Loucy (cell line): Measurements from ENCODE around the gene MRPL2.

ENCODE experiments used
- H2AFZ ChIP-seq: fragments of 200-600 bp; sonication (generic); 2 replicates; pipeline ENCODE4 v1.6.0; 2016; ENCODE audit warnings: antibody characterized with exemption, mild to moderate bottlenecking, low read length, moderate library complexity
- H3F3A ChIP-seq: fragments of 200-600 bp; 2 replicates; pipeline ENCODE4 v1.6.0; 2016; ENCODE audit warnings: antibody characterized with exemption, low read depth, mild to moderate bottlenecking
- H3K27me3 ChIP-seq: fragments of 200-600 bp; sonication (generic); 2 replicates; pipeline ENCODE4 v1.6.1; 2014; ENCODE audit warnings: low read length, mild to moderate bottlenecking; ENCODE audit not compliant: insufficient read depth, poor library complexity, severe bottlenecking
- H3K36me3 ChIP-seq: fragments of 200-600 bp; sonication (generic); 2 replicates; pipeline ENCODE4 v1.6.1; 2016; ENCODE audit warnings: low read length; ENCODE audit not compliant: insufficient read depth
- H3K4me1 ChIP-seq: fragments of 200-600 bp; sonication (generic); 2 replicates; pipeline ENCODE4 v1.5.1; 2014; ENCODE audit warnings: low read length, mild to moderate bottlenecking; ENCODE audit not compliant: insufficient read depth, poor library complexity, severe bottlenecking
- H3K4me2 ChIP-seq: fragments of 200-600 bp; sonication (generic); 2 replicates; pipeline ENCODE4 v1.6.0; 2014; ENCODE audit warnings: antibody characterized with exemption, low read length, low read depth, mild to moderate bottlenecking; ENCODE audit not compliant: poor library complexity, severe bottlenecking
- H3K4me3 ChIP-seq: fragments of 200-600 bp; sonication (generic); 2 replicates; pipeline ENCODE4 v1.5.1; 2014; ENCODE audit warnings: low read length, mild to moderate bottlenecking, mixed read lengths; ENCODE audit not compliant: poor library complexity, severe bottlenecking
- H3K79me2 ChIP-seq: fragments of 200-600 bp; sonication (generic); 2 replicates; pipeline ENCODE4 v1.6.1; 2014; ENCODE audit warnings: low read length; ENCODE audit not compliant: insufficient read depth
- H3K9ac ChIP-seq: fragments of 200-600 bp; sonication (generic); 2 replicates; pipeline ENCODE4 v1.6.0; 2014; ENCODE audit warnings: mild to moderate bottlenecking, low read depth, low read length, moderate library complexity; ENCODE audit not compliant: poor library complexity, severe bottlenecking
- H3K9me2 ChIP-seq: fragments of 200-600 bp; sonication (generic); replicated peaks from 2 replicates; pipeline ENCODE4 v1.6.1; 2016; ENCODE audit warnings: low read depth, low read length, mixed read lengths
- H3K9me3 ChIP-seq: fragments of 200-600 bp; sonication (generic); 2 replicates; pipeline ENCODE4 v1.6.1; 2014; ENCODE audit warnings: mild to moderate bottlenecking, antibody characterized with exemption, low read length, low read depth; ENCODE audit not compliant: insufficient read depth
- H4K20me1 ChIP-seq: fragments of 200-600 bp; sonication (generic); 2 replicates; pipeline ENCODE4 v1.6.0; 2014; ENCODE audit warnings: antibody characterized with exemption, low read length, mild to moderate bottlenecking; ENCODE audit not compliant: insufficient read depth, poor library complexity, severe bottlenecking
- CTCF ChIP-seq: fragments of 200-600 bp; sonication (generic); conservative IDR thresholded peaks from 2 replicates; pipeline ENCODE4 v1.5.1; 2014; ENCODE audit warnings: mild to moderate bottlenecking, antibody characterized with exemption, low read length
- EZH2phosphoT487 ChIP-seq: fragments of 200-600 bp; IDR thresholded peaks from 2 replicates; pipeline ENCODE4 v1.6.1; 2018; ENCODE audit warnings: antibody characterized with exemption, mild to moderate bottlenecking, moderate library complexity, borderline replicate concordance

MRPL2 gene

GRCh38 chr6:43034190-43034525 lies 25.1 kb downstream of the MRPL2 start:
- no peaks in the 10 kb centered on the region for H3K4me1 ChIP-seq
- TF ChIP-seq EZH2phosphoT487 (no peak), CTCF (no peak)
- no peaks in the 10 kb centered on the region for H3F3A ChIP-seq
- H3K36me3 ChIP-seq, result peaks cover 22% of the 10 kb centered on the region
- no peak overlapping the region for H3K9ac ChIP-seq
- H3K79me2 ChIP-seq, result no peaks in the 10 kb centered on the region
- H3K9me2 ChIP-seq, result no peaks in the 10 kb centered on the region
- no peak overlapping the region for H3K4me3 ChIP-seq
- no peak overlapping the region for H2AFZ ChIP-seq
- H4K20me1 ChIP-seq, result no peaks in the 10 kb centered on the region
- H3K4me2 ChIP-seq, result no peak overlapping the region
- no peaks in the 10 kb centered on the region for H3K27me3 ChIP-seq
- H3K9me3 ChIP-seq, result no peaks in the 10 kb centered on the region

- no peaks in the 10 kb centered on the region for H3K4me1 ChIP-seq
- no peak overlapping the region for H2AFZ ChIP-seq
- no peaks in the 10 kb centered on the region for H3K79me2 ChIP-seq
- no peaks in the 10 kb centered on the region for H3K9me2 ChIP-seq
- H3F3A ChIP-seq, result no peaks in the 10 kb centered on the region
- no peak overlapping the region for H3K4me3 ChIP-seq
- H3K9me3 ChIP-seq, result no peaks in the 10 kb centered on the region
- H3K27me3 ChIP-seq, result no peaks in the 10 kb centered on the region
- peaks cover 27% of the 10 kb centered on the region for H3K36me3 ChIP-seq
- H3K4me2 ChIP-seq, result no peak overlapping the region
- no peaks in the 10 kb centered on the region for H4K20me1 ChIP-seq
- no peak for TF ChIP-seq EZH2phosphoT487
- no peak for TF ChIP-seq CTCF
- H3K9ac ChIP-seq, result no peak overlapping the region
These were observed 25.6 kb downstream of the MRPL2 start for GRCh38 chr6:43033496-43034189.

- Histone ChIP-seq H4K20me1 (no peaks in the 10 kb centered on the region), H3F3A (no peaks in the 10 kb centered on the region), H3K36me3 (peaks cover 30% of the 10 kb centered on the region), H3K9me3 (no peaks in the 10 kb centered on the region), H3K4me3 (no peak overlapping the region), H3K79me2 (no peaks in the 10 kb centered on the region), H3K4me1 (no peaks in the 10 kb centered on the region), H3K9ac (no peak overlapping the region), H3K4me2 (no peak overlapping the region), H3K27me3 (no peaks in the 10 kb centered on the region), H3K9me2 (no peaks in the 10 kb centered on the region), H2AFZ (no peak overlapping the region)
- TF ChIP-seq EZH2phosphoT487 (no peak), CTCF (no peak)
These were observed 26.9 kb downstream of the MRPL2 start for GRCh38 chr6:43032326-43032725.
